GM21529 (cell line): ENCODE data around the gene RHBDF2.

Source experiments
- ATAC-seq: cut with Tn5 transposase; IDR thresholded peaks from one replicate; pipeline ENCODE4 v1.9.1; 2021; ENCODE audit not compliant: unreplicated experiment

RHBDF2 gene

GRCh38 chr17:76441686-76442340, 59.4 kb downstream of the RHBDF2 start:
- no peak for ATAC-seq

DNA sequence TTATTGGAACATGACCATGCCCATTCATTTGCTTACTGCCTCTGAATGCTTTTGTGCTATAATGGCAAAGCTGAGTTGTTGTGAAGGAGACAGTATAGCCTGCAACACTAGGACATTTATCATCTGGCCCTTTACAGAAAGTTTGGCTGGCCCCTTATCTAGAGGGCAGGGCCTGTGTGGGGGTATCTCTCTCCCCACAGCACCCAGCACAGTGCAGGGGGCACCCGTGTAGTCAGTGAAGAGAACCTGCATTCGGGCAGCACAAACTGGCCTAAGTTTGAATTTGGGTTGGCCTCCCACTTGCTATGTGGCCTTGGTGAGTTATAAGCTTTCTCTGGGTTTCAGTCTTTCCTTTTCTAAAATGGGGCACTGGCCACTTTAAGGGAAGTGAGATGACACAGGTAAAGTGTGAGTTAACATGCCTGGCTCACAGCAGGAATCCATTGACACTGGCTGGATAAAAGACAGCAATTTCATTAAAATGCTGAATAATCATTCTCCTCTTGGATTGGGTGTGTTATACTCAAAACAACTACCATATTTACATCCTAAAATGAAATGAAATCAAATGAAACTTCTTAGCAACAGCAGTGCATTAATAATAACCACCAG, 60.4 kb downstream of the RHBDF2 start:
- no peak for ATAC-seq

GRCh38 chr17:76439314-76439928, 61.8 kb downstream of the RHBDF2 start:
- ATAC-seq = no peak

GRCh38 chr17:76438906-76439305, 62.3 kb downstream of the RHBDF2 start:
- ATAC-seq = no peak

- no peak for ATAC-seq
Measured at GRCh38 chr17:76437467-76438402, 63.5 kb downstream of the RHBDF2 start.

GRCh38 chr17:76435751-76436150, 65.5 kb downstream of the RHBDF2 start:
- no peak for ATAC-seq

DNA sequence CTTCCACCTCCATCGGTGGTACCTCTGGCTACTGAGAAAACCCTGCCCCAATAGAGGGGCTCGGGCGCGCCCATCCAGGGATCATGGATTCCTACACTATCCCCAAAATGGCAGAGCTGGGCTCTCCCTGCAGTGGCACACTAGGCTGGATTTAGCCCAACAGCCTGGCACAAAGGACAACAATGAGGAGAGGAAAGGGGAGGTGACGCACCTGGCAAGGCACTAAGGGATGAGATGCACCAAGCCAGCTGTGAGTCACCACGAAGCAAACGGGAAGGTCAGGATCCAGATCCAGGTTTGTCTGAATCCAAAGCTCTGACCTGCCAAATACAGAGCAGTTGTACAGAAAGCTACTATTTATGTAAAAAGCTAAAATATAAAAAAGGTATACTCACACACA, 66.4 kb downstream of the RHBDF2 start:
- no peak for ATAC-seq

DNA sequence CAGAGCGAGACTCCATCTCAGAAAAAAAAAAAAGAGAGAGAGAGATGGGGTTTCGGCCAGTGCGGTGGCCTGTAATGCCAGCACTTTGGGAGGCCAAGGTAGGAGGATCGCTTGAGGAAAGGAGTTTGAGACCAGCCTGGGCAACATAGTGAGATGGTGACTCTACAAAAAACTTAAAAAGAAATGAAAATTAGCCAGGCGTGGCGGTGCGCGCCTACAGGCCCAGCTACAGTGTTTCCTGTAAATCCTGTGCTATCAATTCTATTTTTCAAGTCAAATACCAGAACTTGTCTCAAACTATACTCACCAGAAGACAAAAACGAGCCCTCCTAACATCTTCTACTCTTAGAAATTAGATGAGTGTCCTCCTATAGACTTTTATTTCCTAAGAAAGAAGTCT, 67.5 kb downstream of the RHBDF2 start:
- no peak for ATAC-seq

DNA sequence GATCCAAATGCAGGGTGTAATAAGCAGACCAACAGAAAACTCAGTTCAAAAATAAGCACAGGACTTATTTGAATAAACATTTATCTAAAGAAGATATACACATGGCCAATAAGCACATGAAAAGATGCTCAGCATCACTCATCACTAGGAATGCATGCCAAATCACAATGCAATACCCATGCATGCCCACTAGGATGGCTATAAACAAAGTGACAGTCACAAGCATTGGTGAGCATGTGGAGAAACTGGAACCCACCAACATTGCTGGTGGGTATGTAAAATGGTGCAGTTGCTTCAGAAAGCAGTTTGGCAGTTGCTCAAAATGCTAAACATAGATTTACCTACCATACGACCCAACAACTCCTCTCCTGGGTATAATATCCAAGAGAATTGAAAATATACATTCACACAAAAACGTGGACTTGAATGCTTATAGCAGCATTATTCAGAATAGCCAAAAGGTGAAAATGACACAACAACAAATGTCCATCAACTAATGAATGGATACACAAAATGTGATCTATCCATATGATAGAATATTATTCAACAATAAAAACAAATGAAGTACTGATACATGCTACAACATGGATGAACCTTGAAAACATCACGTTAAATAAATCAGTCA, 68.4 kb downstream of the RHBDF2 start:
- ATAC-seq = no peak

GRCh38 chr17:76432004-76432403, 69.2 kb downstream of the RHBDF2 start:
- no peak for ATAC-seq

GRCh38 chr17:76431509-76431908, 69.7 kb downstream of the RHBDF2 start:
- ATAC-seq = no peak

GRCh38 chr17:76428511-76428910, 72.7 kb downstream of the RHBDF2 start:
- no peak for ATAC-seq

- ATAC-seq = no peak
Measured at GRCh38 chr17:76427501-76428231, 73.6 kb downstream of the RHBDF2 start.

DNA sequence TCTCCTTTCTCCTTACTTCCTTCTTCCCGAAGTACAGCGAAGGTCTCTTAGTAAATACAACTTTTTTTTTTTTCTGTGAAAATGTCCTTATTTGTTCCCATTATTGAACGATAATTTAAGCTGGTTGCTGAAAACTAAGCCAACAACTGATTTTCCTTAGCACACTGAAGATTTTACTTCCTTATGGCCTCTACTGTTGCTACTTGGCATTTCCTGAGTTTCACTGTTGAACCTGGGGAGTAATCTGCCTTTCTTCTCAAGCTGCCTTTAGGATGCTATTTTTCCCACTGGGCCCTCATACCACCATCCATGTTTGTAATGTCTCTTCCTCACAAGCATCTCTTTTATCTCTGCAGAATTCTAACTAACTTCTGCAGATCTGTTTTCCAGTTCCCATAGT, 74.4 kb downstream of the RHBDF2 start:
- ATAC-seq = no peak

GRCh38 chr17:76422860-76423259, 78.4 kb downstream of the RHBDF2 start:
- ATAC-seq = no peak

DNA sequence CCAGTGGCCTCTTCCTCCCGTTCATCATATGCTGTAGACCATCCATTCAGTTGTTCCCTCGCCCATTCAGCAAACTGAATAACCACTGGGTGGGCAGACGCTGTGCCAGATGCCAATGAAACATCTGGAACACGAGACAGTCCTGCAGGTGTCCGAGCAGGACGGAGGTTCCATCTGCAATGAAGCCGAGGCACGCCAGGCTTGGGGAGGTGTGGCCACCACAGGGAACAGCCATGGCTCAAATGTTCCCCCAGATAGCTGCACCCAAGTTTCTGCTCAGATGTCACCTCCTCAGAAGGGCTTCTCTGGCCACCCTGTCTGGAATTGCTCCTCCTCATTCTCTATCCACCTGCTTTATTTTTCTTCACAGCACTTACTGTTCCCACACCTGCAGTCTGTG, 78.8 kb downstream of the RHBDF2 start:
- no peak for ATAC-seq

- no peak for ATAC-seq
Measured at GRCh38 chr17:76421044-76421407, 80.2 kb downstream of the RHBDF2 start.
